ENCODE measurements around the gene CDCA7L.
A peak's percentile ranks its signal among the peaks of the same experiment; 100 is the strongest.

The CDCA7L gene

GRCh38 chr7:21959387-21959776 is 13.7 kb upstream of the CDCA7L start:
- DNase-seq (ENCODE audit: low read depth) = no peak
- TF ChIP-seq CTCF (conservative IDR thresholded peaks at IDR 0.05; ENCODE audit: low read depth, low read length) = no peak
- H3K4me3 ChIP-seq (ENCODE audit: low read length) = no peak overlapping the region

- no peak for TF ChIP-seq CTCF (conservative IDR thresholded peaks at IDR 0.05; ENCODE audit: low read depth, low read length)
- no peak overlapping the region for H3K4me3 ChIP-seq (ENCODE audit: low read length)
- DNase-seq (ENCODE audit: low read depth) = no peak
Observed at GRCh38 chr7:21953781-21954180, 8.1 kb upstream of the CDCA7L start.

- no peak for DNase-seq (ENCODE audit: low read depth)
- TF ChIP-seq CTCF (conservative IDR thresholded peaks at IDR 0.05; ENCODE audit: low read depth, low read length) = no peak
- H3K4me3 ChIP-seq (ENCODE audit: low read length) = no peak overlapping the region
Observed at GRCh38 chr7:21948887-21949540, 3.3 kb upstream of the CDCA7L start.

GRCh38 chr7:21948364-21948763 is 2.7 kb upstream of the CDCA7L start:
- DNase-seq (ENCODE audit: low read depth) = no peak
- H3K4me3 ChIP-seq (ENCODE audit: low read length) = no peak overlapping the region
- TF ChIP-seq CTCF (conservative IDR thresholded peaks at IDR 0.05; ENCODE audit: low read depth, low read length) = no peak

GRCh38 chr7:21947946-21948345 is 2.2 kb upstream of the CDCA7L start:
- TF ChIP-seq CTCF (conservative IDR thresholded peaks at IDR 0.05; ENCODE audit: low read depth, low read length) = no peak
- no peak for DNase-seq (ENCODE audit: low read depth)
- no peak overlapping the region for H3K4me3 ChIP-seq (ENCODE audit: low read length)

- H3K4me3 ChIP-seq (ENCODE audit: low read length) = no peak overlapping the region
- no peak for DNase-seq (ENCODE audit: low read depth)
- no peak for TF ChIP-seq CTCF (conservative IDR thresholded peaks at IDR 0.05; ENCODE audit: low read depth, low read length)
Observed at GRCh38 chr7:21947056-21947455, 1.4 kb upstream of the CDCA7L start.

- DNase-seq (ENCODE audit: low read depth) = no peak
- no peak for TF ChIP-seq CTCF (conservative IDR thresholded peaks at IDR 0.05; ENCODE audit: low read depth, low read length)
Observed at GRCh38 chr7:21946222-21946709, 567 bp upstream of the CDCA7L start.

More at GRCh38 chr7:21946222-21946709, 567 bp upstream of the CDCA7L start:
- peak overlapping the region; percentile 79 for H3K4me3 ChIP-seq (ENCODE audit: low read length)

All from retinal pigment epithelial cell (primary cell).